ENCODE data around the gene FOSL1.

FOSL1 gene

DNA sequence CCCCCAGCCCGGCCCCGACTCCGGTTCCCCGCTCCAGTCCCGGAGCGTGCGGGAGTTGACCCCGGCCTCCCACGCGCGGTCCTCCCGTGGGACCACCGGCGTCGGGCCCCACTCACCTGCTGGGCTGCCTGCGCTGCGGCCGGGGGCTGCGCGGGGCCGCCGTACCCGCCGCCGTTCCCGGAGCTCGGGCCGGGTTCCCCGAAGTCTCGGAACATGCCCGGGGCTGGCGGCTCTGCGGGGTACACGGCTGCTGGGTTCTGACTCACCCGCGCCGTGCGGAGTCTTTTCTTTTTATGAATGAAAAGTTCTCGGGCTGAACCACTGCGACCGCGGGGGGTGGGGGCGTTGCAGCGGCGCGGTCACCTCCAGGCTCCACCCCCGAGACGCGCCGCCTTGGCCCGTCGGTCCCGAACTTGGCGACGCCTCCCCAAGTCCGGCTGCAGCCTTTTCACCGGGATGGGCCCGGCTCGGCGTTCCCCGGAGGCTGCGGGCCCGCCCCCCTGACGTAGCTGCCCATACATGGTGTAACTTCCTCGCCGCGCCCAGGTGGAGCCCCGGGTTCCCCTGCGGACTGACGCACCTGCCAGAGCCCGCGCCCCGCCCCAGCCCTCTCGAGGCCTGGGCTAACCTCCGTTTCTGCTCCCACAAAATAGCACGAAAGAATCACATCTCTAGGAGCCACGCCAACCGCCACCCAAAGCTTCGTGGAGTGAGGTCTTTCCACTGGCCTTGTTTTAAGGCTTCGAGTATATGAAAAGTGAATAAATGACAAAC, at the start of gene FOSL1:
TSS of gene FOSL1 (minus strand) at position 264 of the 774 bp plus-strand sequence. CDS start at position 215, 49 bp downstream.
- H3K4me2 ChIP-seq: peak within 1 kb of the TSS; percentile 93
- TF ChIP-seq, protein P1, sequence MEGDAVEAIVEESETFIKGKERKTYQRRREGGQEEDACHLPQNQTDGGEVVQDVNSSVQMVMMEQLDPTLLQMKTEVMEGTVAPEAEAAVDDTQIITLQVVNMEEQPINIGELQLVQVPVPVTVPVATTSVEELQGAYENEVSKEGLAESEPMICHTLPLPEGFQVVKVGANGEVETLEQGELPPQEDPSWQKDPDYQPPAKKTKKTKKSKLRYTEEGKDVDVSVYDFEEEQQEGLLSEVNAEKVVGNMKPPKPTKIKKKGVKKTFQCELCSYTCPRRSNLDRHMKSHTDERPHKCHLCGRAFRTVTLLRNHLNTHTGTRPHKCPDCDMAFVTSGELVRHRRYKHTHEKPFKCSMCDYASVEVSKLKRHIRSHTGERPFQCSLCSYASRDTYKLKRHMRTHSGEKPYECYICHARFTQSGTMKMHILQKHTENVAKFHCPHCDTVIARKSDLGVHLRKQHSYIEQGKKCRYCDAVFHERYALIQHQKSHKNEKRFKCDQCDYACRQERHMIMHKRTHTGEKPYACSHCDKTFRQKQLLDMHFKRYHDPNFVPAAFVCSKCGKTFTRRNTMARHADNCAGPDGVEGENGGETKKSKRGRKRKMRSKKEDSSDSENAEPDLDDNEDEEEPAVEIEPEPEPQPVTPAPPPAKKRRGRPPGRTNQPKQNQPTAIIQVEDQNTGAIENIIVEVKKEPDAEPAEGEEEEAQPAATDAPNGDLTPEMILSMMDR (conservative IDR thresholded peaks at IDR 0.05; ENCODE audit: low read depth, low read length): no peak
- no peaks in the 10 kb centered on the region for H3K36me3 ChIP-seq (ENCODE audit: insufficient read depth)
- no peak within 1 kb of the TSS for H3K4me3 ChIP-seq (IDR thresholded peaks at IDR 0.05; ENCODE audit: insufficient read depth, low read depth, low read length)
- H3K27ac ChIP-seq: peak within 1 kb of the TSS; percentile 81; the same call in 1 of the 2 replicates
- H3K27me3 ChIP-seq (ENCODE audit: insufficient read depth, low read depth): no peaks in the 10 kb centered on the region
- H2AFZ ChIP-seq (ENCODE audit: low read depth): peak within 1 kb of the TSS; percentile 61
- H3K9ac ChIP-seq: peak within 1 kb of the TSS; percentile 41; the same call in 1 of the 2 replicates
- H4K20me1 ChIP-seq (ENCODE audit: insufficient read depth): no peaks in the 10 kb centered on the region
- H3K4me1 ChIP-seq (ENCODE audit: low read depth, poor library complexity, severe bottlenecking): peaks cover 40% of the 10 kb centered on the region
- no peaks in the 10 kb centered on the region for H3K79me2 ChIP-seq (ENCODE audit: insufficient read depth, low read depth)

DNA sequence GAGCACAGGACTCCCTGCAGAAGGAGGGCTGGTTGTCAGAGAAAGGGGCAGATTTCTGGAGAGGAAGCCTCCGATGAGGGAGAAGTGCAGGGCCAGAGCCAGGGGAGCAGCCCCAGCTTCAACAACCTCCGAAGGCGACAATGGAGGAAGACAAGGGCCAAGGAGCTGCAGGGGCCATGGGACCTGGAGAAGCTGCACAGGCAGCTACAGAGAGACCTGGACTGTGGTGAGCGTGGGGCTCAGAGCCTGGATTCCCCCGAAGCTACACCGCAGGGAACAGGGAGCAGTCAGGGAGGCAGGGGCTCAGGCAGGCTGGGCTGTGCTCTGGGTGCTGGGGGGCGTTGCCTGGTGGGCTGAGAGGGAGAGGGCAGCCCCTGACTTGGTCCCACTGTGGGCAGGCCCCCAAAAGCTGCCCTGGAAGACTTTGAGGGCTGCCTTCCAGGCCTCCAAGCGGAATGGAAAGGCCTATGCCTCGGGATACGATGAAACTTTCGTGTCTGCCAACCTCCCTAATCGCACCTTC, 47.5 kb upstream of the FOSL1 start:
- H3K4me3 ChIP-seq (IDR thresholded peaks at IDR 0.05; ENCODE audit: insufficient read depth, low read depth, low read length): no peak overlapping the region
- H3K27me3 ChIP-seq (ENCODE audit: insufficient read depth, low read depth): no peaks in the 10 kb centered on the region
- H4K20me1 ChIP-seq (ENCODE audit: insufficient read depth): no peaks in the 10 kb centered on the region
- TF ChIP-seq, protein P1 (conservative IDR thresholded peaks at IDR 0.05; ENCODE audit: low read depth, low read length): no peak
- no peak overlapping the region for H2AFZ ChIP-seq (ENCODE audit: low read depth)
- H3K4me2 ChIP-seq: no peak overlapping the region
- H3K9ac ChIP-seq: no peak overlapping the region
- no peaks in the 10 kb centered on the region for H3K36me3 ChIP-seq (ENCODE audit: insufficient read depth)
- H3K79me2 ChIP-seq (ENCODE audit: insufficient read depth, low read depth): no peaks in the 10 kb centered on the region
- no peak overlapping the region for H3K27ac ChIP-seq
- H3K4me1 ChIP-seq (ENCODE audit: low read depth, poor library complexity, severe bottlenecking): no peaks in the 10 kb centered on the region

DNA sequence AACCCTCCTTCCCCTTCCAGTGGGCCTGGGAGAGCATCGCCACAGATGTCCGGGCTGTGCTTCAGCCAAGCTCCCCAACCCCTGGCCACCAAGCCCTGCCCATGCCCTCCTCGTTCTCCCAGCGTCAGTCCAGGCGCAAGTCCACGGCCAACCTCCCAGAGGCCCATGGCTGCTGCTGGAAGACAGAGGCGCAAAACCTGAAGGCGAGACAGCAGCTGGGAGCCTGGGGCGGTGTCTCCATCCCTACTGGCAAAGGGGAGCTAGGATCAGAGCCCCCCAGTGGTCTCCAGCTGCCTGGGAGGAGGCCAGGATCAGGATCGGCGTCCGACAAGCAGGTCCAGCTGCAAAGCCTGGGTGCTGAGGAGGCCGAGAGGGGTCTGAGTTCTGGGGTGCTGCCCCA, 46.9 kb upstream of the FOSL1 start:
- no peaks in the 10 kb centered on the region for H4K20me1 ChIP-seq (ENCODE audit: insufficient read depth)
- no peak overlapping the region for H3K4me2 ChIP-seq
- H2AFZ ChIP-seq (ENCODE audit: low read depth): no peak overlapping the region
- no peak overlapping the region for H3K27ac ChIP-seq
- H3K4me3 ChIP-seq (IDR thresholded peaks at IDR 0.05; ENCODE audit: insufficient read depth, low read depth, low read length): no peak overlapping the region
- H3K9ac ChIP-seq: no peak overlapping the region
- no peaks in the 10 kb centered on the region for H3K27me3 ChIP-seq (ENCODE audit: insufficient read depth, low read depth)
- TF ChIP-seq, protein P1 (conservative IDR thresholded peaks at IDR 0.05; ENCODE audit: low read depth, low read length): no peak
- H3K4me1 ChIP-seq (ENCODE audit: low read depth, poor library complexity, severe bottlenecking): no peaks in the 10 kb centered on the region
- H3K79me2 ChIP-seq (ENCODE audit: insufficient read depth, low read depth): no peaks in the 10 kb centered on the region
- no peaks in the 10 kb centered on the region for H3K36me3 ChIP-seq (ENCODE audit: insufficient read depth)

DNA sequence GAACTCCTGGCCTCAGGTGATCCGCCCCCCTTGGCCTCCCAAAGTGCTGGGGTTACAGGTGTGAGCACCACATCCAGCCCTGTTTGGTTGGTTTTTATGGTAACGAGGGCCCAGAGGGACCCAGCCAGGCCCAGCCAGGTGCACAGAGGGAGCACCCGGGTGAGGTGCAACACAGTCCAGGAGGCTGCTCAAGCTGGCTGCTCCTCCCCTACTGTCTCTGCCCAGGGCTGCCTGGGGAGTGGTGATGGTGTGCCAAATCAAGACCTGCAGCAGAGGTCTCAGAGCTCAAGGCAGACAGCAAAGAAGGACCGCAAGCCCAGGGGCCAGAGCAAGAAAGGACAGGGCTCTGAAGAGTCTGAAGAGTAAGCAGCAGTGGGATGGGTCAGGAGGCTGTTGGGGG, 46.5 kb upstream of the FOSL1 start:
- Histone ChIP-seq H3K79me2 (ENCODE audit: insufficient read depth, low read depth) (no peaks in the 10 kb centered on the region), H3K4me3 (IDR thresholded peaks at IDR 0.05; ENCODE audit: insufficient read depth, low read depth, low read length) (no peak overlapping the region), H3K27ac (no peak overlapping the region), H3K27me3 (ENCODE audit: insufficient read depth, low read depth) (no peaks in the 10 kb centered on the region), H3K36me3 (ENCODE audit: insufficient read depth) (no peaks in the 10 kb centered on the region), H3K9ac (no peak overlapping the region), H3K4me1 (ENCODE audit: low read depth, poor library complexity, severe bottlenecking) (no peaks in the 10 kb centered on the region), H3K4me2 (no peak overlapping the region), H4K20me1 (ENCODE audit: insufficient read depth) (no peaks in the 10 kb centered on the region), H2AFZ (ENCODE audit: low read depth) (no peak overlapping the region)
- TF ChIP-seq, protein P1 (conservative IDR thresholded peaks at IDR 0.05; ENCODE audit: low read depth, low read length): no peak
